T-helper 17 cell (primary cell): ENCODE results near the gene ATP6V0C. TPM values are rescaled to one million over a fixed set of nuclear protein-coding genes. Genes with fewer than 3 reads are reported as not detected.
"Not testable (repeated sequence)": the region's sequence is repeated elsewhere in the genome, so short reads cannot be mapped to it uniquely, and the experiment has no call there.

Experiments
- ATAC-seq: fragments of 150-1000 bp; cut with Tn5 transposase; 2 replicates; pipeline ENCODE4 v1.10.0; 2021; ENCODE audit warnings: mild to moderate bottlenecking, moderate library complexity
- DNase-seq, 3 donors: peaks; one replicate each; pipeline versions ENCODE4 v3.0.0 to v3.0.0-alpha.2; 2020 to 2021
- H3K9me3 ChIP-seq: one replicate; pipeline ENCODE4 v1.7.0; 2013; ENCODE audit warnings: low read length, mild to moderate bottlenecking; ENCODE audit not compliant: control insufficient read depth, poor library complexity, severe bottlenecking
- H3K27ac Mint-ChIP-seq: one replicate; pipeline ENCODE4 v1.8.0; 2022; ENCODE audit warnings: mild to moderate bottlenecking, moderate library complexity, mixed read lengths
- H3K27me3 Mint-ChIP-seq: one replicate; pipeline ENCODE4 v1.8.0; 2022; ENCODE audit warnings: mixed read lengths
- H3K36me3 Mint-ChIP-seq: one replicate; pipeline ENCODE4 v1.8.0; 2022; ENCODE audit warnings: low read depth, mixed read lengths
- H3K4me1 Mint-ChIP-seq: one replicate; pipeline ENCODE4 v1.8.0; 2022; ENCODE audit warnings: mild to moderate bottlenecking, mixed read lengths
- H3K4me3 Mint-ChIP-seq: one replicate; pipeline ENCODE4 v1.8.0; 2022; ENCODE audit warnings: mild to moderate bottlenecking, moderate library complexity, mixed read lengths
- total RNA-seq, 4 donors: library from RNA in 2 of 4; stranded (reverse) in 2 of 4; gene quantifications; one replicate each; pipeline ENCODE4 v1.2.3 and lab custom pipeline; 2022 to 2026

Gene ATP6V0C
- total RNA-seq, 2 donors from 2014 or later = 188 to 189 TPM

- H3K4me1 Mint-ChIP-seq = peaks cover 31% of the 10 kb centered on the region
- H3K36me3 Mint-ChIP-seq = peaks cover 2% of the 10 kb centered on the region
- DNase-seq (no peak), ATAC-seq (no peak)
- H3K27ac Mint-ChIP-seq = no peak overlapping the region
- H3K4me3 Mint-ChIP-seq = no peak overlapping the region
- no peaks in the 10 kb centered on the region for H3K9me3 ChIP-seq
- H3K27me3 Mint-ChIP-seq = no peaks in the 10 kb centered on the region
Measured at GRCh38 chr16:2535625-2536013, 21.9 kb downstream of the ATP6V0C start.

DNA sequence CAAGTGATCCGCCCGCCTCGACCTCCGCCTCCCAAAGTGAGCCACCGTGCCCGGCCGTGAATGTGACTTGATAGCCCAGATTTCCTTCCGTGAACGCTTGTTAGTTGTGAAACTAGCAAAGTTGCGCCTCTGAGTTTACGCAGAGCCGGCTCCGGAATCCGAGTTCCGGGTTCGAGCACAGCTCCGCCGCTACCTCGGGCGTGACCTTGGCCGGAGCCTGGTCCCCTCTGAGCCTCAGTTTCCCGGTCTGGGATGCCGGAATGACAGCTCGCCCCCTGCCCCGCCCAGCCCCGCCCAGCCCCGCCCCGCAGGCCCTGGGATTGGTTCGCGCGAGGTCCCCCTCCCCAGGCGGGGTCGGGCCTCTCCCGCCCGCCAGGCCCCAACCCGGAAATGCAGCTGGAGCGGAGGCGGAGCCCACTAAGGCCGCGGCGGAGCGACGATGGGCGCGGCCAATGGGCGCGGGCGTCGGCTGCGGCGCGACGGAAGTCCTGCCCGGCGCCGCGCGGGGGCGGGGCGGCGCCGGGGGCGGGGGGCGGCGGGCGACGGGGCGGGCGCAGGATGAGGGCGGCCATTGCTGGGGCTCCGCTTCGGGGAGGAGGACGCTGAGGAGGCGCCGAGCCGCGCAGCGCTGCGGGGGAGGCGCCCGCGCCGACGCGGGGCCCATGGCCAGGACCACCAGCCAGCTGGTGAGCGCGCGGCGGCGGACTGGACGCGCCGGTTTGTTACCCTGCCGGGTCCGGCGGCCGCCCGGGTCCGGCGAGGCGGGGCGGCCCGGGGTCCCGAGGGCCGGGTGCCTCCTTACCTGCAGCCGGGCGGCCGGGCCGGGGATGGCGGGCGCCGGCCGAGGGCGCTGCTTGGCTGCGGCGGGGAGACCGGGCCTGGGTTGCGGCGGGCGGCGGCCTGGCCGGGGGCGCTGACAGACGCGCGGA lies 24.0 kb downstream of the ATP6V0C start, which contains the start of gene PDPK1:
PDPK1 (plus strand) TSS at position 571 of the 929 bp plus-strand sequence; CDS start at position 663, 92 bp downstream.
- Mint-ChIP-seq H3K4me1 (peaks cover 30% of the 10 kb centered on the region), H3K27me3 (no peaks in the 10 kb centered on the region), H3K36me3 (no peaks in the 10 kb centered on the region), H3K27ac (peak within 1 kb of the TSS; percentile 87), H3K4me3 (peak within 1 kb of the TSS; percentile 87)
- H3K9me3 ChIP-seq = no peaks in the 10 kb centered on the region
- DNase-seq (peak; percentile 91 to 96 (median 92)), ATAC-seq (peak; percentile 89)

- not testable (repeated sequence) for H3K27ac Mint-ChIP-seq, H3K9me3 ChIP-seq, DNase-seq, H3K36me3 Mint-ChIP-seq, H3K27me3 Mint-ChIP-seq, ATAC-seq
- H3K4me3 Mint-ChIP-seq = peak overlapping the region; percentile 76
- peaks cover 28% of the 10 kb centered on the region for H3K4me1 Mint-ChIP-seq
Measured at GRCh38 chr16:2539192-2539844, 25.6 kb downstream of the ATP6V0C start.

- not testable (repeated sequence) for H3K27me3 Mint-ChIP-seq, DNase-seq, H3K36me3 Mint-ChIP-seq, H3K9me3 ChIP-seq, ATAC-seq
- Mint-ChIP-seq H3K4me3 (peak overlapping the region; percentile 63), H3K27ac (peak overlapping the region; percentile 74), H3K4me1 (peaks cover 30% of the 10 kb centered on the region)
Measured at GRCh38 chr16:2539845-2540458, 26.2 kb downstream of the ATP6V0C start.

GRCh38 chr16:2540912-2541311 lies 27.2 kb downstream of the ATP6V0C start:
- H3K9me3 ChIP-seq, H3K27me3 Mint-ChIP-seq, DNase-seq, H3K36me3 Mint-ChIP-seq, ATAC-seq: not testable (repeated sequence)
- Mint-ChIP-seq H3K4me3 (peak overlapping the region; percentile 63), H3K27ac (peak overlapping the region; percentile 74), H3K4me1 (peaks cover 30% of the 10 kb centered on the region)

- H3K4me3 Mint-ChIP-seq = peak overlapping the region; percentile 63
- H3K4me1 Mint-ChIP-seq = peaks cover 30% of the 10 kb centered on the region
Measured at GRCh38 chr16:2541409-2541808, 27.7 kb downstream of the ATP6V0C start.

GRCh38 chr16:2543771-2544170 lies 30.0 kb downstream of the ATP6V0C start:
- not testable (repeated sequence) for ATAC-seq, DNase-seq, H3K9me3 ChIP-seq, H3K36me3 Mint-ChIP-seq, H3K27me3 Mint-ChIP-seq, H3K4me3 Mint-ChIP-seq
- Mint-ChIP-seq H3K27ac (peak overlapping the region; percentile 60), H3K4me1 (peaks cover 24% of the 10 kb centered on the region)

More at GRCh38 chr16:2541409-2541808, 27.7 kb downstream of the ATP6V0C start:
- not testable (repeated sequence) for DNase-seq, H3K9me3 ChIP-seq, H3K36me3 Mint-ChIP-seq, ATAC-seq, H3K27me3 Mint-ChIP-seq
- peak overlapping the region; percentile 74 for H3K27ac Mint-ChIP-seq

DNA sequence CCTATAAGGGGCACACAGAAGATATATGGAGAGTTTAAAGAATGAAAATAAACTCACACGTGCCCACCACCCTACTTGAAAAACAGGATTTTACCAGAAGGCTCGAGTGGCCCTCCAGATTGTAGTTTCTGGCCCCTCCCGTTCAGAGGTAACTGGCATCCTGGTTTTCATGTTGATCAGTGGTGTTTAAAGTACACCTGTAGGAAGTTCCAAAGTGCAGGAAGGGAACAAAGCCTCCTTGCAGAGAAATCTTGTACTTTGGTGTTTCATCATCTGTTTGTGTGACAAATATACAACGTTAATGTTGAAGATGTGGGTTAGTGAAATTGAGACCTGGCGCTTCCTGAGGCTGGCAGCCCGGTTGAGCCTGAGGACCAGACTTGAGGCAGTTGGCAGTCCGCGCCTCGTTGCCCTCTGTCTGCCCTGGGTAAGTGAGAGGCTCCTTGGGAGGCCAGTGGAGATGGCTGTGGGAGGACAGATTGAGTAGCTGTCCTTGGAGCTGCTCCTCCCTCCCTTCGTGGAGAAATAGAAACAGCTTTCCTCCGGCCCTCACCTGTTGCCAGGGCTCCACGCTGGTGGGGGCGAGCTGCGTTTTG lies 36.6 kb downstream of the ATP6V0C start:
- not testable (repeated sequence) for H3K27ac Mint-ChIP-seq, H3K4me3 Mint-ChIP-seq, H3K4me1 Mint-ChIP-seq, H3K36me3 Mint-ChIP-seq, H3K9me3 ChIP-seq, ATAC-seq, DNase-seq, H3K27me3 Mint-ChIP-seq

GRCh38 chr16:2551420-2551889 lies 37.7 kb downstream of the ATP6V0C start:
- H3K36me3 Mint-ChIP-seq, DNase-seq, H3K27ac Mint-ChIP-seq, H3K9me3 ChIP-seq, H3K4me3 Mint-ChIP-seq, H3K27me3 Mint-ChIP-seq, H3K4me1 Mint-ChIP-seq, ATAC-seq: not testable (repeated sequence)

DNA sequence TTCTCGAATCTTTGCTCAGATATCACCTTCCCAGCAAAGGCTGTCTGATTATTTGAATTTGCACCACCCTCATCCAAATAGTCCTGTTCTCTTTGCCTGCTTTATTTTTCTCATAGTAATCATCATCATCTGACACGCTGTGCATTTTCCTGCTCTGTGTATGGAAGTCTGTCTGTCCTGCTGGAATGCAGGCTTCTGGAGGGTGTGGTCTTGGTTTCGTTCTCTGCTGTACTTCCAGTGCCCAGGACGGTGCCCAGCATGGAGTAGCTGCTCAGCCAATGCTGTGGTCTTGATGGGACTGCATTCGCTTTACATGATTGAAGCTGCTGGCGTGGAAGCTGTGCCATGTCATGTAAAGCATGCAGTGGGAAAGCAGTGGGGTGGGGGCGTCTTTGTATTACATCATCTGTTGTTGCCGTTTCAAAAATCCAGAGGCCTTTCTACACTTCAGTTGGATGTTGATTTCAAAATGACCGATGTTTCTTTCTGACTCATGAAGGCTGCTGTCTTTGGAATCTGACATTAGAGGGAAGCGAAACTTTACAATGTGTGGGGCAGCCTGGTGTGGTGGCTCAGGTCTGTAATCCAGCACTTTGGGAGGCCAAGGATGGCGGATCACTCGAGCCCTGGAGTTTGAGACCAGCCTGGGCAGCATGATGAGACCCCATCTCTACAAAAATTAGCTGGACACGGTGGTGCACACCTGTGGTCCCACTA lies 41.1 kb downstream of the ATP6V0C start:
- not testable (repeated sequence) for H3K4me1 Mint-ChIP-seq, H3K4me3 Mint-ChIP-seq, H3K27ac Mint-ChIP-seq, DNase-seq, ATAC-seq, H3K36me3 Mint-ChIP-seq, H3K27me3 Mint-ChIP-seq, H3K9me3 ChIP-seq

DNA sequence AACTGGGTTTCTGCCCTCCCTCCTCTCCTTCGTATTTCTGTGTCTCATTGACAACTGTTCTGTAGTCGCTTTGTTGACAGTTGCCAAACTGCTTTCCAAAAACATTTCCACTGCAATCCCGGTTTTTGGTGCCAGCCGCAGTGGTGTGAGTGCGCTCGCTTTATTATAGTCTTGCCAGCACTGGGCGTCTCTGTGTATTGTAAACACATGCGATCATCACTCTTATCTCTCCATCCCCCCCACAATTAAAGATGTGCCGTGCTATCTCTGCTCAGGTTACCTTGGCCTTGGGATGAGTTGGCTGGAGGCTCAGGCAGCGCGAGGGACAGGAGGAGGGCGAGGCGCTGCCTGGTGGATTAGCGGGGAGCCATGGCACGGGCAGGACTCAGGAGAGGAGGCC lies 43.4 kb downstream of the ATP6V0C start:
- not testable (repeated sequence) for H3K36me3 Mint-ChIP-seq, H3K9me3 ChIP-seq, H3K4me1 Mint-ChIP-seq, DNase-seq, H3K27ac Mint-ChIP-seq, H3K4me3 Mint-ChIP-seq, H3K27me3 Mint-ChIP-seq, ATAC-seq

DNA sequence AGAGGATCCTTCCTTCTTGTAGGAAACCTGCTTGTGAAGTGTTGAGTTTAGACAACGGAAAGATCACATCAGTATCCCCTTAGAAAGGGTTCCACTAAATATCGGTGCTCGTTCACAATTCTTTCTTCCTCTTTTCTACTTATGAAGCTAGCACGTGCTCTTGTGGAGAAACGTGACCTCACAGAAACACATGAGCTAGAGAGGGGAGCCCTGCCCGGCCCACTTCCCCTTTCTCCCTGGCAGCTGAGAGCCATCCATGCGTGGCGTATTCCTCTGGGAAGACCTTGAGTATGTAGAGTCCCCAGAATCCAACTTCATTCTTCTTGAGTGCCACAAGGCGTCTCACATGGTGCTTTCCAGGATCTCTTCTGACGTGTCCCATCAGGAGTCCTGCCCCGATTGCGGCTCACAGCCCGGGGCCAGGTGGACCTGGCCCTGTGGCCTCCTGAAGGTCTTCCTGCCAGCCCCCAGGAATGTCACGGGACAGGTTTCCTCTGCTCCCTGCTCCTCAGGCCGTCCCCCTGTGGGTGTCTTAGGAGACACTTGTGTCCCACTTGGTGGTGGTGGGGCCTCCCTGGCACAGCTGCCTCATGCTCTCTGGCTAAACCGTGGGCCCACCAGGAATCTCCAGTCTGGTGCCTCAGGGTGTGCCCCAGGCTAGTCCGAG lies 46.5 kb downstream of the ATP6V0C start:
- ATAC-seq = peak; percentile 47

More for the DNA sequence above, 46.5 kb downstream of the ATP6V0C start:
- H3K4me3 Mint-ChIP-seq, H3K4me1 Mint-ChIP-seq, H3K27me3 Mint-ChIP-seq, H3K9me3 ChIP-seq, H3K27ac Mint-ChIP-seq, H3K36me3 Mint-ChIP-seq, DNase-seq: not testable (repeated sequence)
